NCI-H2196 treated with DMSO at 0.1 percent for 48 hours (cell line): ENCODE results near the gene BCR.
A peak's percentile ranks its signal among the peaks of the same experiment; 100 is the strongest.

Experiments
- DNase-seq: peaks from one replicate; lab custom pipeline; 2025; ENCODE audit not compliant: unreplicated experiment; lab: John Stamatoyannopoulos, UW

The BCR gene

DNA sequence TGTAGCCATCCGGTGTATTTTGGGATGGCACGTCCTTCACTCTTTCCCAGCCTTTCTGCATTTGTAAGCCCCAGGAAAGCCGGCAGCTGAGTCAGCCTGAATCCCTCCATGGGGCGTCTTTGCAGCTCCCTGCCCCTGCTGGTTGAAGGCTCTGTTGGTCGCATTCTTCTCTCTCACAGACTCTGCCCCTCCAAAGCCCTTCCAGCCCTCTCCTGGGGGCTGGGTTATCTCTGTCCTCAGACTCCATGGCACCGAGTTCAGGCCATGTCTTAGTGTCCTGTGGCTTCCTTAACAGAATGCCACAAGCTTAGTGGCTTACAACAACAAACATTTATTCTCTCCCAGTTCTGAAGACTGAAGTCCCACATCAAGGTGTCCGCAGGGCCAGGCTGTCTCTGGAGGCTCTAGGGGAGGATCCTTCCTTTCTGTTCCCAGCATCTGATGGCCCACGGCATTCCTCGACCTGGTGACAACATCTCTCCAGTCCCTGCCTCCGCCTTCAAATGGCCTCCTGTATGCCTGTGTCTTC, 62.2 kb downstream of the BCR start:
- DNase-seq: no peak

DNA sequence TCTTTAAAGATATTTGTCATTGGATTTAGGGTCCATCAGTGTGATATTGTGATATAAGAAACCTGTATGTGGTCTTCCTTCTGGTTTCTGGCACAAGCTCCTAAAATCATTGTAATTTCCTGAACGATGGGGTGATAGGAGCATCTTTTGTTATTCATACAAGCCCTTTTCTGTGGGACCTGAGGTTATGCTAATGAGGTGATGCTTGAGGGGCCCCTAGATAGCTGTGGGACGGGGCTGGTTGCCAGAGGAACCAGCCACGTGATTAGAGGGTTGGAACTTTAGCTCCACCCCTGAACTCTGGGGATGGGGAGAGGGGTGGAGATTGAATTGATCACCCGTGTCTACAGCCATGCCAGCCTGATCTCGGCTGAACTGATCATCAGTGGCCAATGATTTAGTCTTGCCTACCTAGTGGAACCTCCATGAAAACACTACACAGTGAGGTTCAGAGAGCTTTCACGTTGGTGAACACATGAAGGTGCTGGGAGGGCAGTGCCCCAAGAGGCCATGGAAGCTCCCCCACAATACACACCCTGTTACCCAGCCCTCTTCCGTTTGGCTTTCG, 62.8 kb downstream of the BCR start:
- DNase-seq: no peak

DNA sequence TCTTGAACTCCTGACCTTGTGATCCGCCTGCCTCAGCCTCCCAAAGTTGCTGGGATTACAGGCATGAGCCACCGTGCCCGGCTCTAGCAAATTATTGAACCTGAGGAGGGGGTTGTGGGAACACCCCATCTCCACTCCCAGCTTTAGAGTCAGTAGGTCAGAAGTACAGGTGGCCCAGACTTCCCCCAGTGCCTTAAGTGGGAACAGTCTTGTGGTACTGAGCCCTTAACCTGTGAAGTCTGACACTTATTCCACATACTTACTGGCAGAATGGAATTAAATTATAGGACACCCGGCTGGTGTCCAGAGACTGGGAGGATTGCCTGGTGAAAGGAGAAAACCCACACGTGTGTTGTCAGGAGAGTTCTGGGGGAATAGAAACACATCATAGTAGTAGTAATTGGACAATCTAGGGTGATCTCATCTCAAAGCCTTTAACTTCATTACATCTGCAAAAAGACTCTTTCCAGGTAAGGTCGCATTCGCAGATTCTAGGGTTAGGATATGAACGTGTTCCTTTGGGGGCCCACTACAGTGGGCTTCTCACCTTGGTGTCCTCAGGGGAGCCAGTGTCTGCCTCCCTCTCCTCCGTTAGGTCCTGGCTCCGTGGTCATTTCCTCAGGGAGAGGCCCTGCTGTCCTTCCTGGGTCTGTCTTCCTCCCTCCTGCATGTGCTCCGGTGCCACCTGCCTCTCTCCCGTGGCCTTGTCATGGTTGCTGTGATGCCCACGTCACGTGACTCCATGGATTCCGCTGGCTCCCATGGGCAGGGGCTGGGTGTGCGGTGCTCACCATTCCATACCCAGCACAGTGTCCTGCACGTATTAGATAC, 63.8 kb downstream of the BCR start:
- no peak for DNase-seq

DNA sequence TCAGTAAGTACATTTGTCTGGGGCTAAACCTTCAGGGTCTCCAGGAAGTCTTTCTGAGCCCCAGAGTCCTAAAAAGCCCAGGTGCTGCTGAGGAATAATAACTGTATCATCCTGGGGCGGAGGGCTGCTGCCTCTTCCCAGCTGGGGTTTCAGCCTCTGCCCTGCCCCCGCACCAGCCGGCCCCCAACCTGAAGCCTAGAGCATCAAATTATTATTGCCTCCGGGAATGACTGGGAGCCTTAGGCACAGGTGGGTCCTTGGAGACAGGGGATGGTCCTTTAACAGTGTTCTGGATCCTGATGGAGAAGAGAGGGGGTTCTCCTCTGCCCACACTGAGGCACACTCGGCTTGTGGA, 64.4 kb downstream of the BCR start:
- DNase-seq: no peak

DNA sequence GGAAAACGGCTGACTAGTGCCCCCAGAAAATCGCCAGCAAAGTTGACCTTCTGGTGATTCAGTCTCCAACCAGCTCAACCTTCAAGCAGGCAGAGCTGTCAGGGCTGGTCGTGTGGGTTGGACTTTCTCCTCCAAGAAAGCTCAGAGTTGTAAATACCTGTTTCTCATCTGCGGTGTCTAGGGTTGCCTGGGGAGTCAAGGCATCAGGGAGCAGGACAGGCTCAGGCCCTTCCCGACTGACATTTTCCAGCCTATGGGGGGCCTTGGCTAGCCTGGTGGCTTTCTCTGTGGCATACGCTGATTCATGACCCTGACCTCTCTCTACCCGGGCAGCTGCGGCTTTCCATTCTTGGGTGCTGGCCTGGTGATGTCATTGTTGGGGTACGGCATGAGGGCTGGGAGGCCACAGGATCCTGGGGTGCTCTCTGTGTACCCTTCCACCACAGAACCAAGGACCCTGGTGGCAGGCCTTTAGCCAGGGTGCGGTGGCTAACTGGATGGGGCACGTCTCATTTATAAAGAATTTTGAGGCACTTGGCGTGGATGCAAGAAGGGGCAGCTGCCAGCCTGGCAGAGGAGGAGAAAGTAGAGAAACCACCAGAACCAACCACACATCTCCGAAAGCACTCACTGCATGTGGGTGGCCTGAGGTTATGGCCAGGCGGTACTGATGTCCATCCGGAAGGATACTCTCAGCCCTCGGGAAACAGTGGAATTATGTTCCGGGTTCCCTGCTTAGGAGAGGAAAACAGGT, 64.9 kb downstream of the BCR start:
- DNase-seq: no peak

DNA sequence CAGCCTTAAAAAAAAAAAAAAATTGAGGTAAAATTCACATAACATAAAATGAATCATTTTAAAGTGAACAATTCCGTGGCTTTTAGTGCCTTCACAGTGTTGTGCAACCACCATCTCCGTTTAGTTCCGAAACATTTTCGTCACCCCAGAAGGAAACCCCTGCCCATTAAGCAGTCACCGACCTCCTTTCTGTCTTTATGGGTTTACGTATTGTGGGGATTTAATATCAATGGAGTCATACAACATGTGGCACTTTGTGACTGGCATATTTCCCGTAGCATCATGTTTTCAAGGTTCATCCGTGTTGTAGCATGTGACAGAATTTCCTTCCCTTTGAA, 65.5 kb downstream of the BCR start:
- no peak for DNase-seq

DNA sequence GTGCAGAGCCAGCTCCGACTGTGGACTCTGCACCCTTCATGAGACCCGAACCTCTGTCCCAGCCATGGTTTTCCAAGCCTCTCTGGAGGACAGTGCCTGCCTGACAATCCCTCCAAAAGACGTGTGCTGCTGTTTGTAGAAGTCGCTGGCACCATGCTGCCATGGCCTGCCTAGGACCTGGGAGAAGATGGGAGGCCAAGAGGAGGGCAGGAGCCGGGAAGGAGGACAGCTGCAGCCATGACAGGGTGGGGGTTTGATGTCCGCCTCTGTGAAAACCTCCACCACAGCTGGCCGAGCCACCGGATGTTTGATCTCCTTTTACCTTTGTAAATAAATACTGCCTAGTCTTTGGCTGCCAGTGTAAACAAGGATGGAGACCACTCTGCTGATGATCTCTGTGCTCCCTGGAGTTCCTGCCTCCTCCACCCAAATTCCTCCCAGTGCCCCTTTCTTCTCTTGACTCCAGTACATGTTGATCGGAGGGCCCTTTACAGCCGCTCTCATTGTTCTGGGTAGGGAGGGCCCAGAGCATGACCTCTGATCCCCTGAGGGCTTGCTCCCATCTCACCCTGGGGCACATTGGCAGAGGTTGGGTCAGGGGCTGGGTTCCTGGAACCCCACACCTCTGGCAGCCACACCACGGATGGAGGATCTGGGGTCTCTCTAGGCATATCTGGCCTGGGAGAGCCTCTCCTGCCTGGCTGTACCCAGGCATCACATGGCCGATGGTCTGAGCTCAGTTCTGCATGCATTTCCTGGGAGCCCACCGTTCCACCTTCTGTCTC, 66.9 kb downstream of the BCR start:
- peak; percentile 33 for DNase-seq

DNA sequence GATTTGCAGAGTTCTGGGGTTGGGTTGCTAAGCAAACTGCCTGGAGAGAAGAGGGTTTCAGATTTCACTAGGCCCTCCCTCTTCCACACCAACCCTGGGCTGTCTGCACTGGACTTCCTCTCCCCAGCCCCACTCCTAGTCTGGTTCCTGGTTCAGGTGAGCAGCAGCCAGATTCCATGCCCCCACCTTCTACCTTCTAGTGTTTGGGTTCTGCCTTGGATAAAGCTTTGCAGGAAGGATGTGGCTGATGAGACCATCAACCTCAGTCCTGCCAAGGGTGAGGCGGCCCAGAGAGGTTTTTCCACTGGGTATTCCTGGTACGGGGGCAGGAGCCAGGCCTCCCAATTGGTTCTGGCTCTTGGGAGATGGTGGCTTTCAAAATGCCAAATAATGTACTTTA, 68.3 kb downstream of the BCR start:
- peak; percentile 46 for DNase-seq

DNA sequence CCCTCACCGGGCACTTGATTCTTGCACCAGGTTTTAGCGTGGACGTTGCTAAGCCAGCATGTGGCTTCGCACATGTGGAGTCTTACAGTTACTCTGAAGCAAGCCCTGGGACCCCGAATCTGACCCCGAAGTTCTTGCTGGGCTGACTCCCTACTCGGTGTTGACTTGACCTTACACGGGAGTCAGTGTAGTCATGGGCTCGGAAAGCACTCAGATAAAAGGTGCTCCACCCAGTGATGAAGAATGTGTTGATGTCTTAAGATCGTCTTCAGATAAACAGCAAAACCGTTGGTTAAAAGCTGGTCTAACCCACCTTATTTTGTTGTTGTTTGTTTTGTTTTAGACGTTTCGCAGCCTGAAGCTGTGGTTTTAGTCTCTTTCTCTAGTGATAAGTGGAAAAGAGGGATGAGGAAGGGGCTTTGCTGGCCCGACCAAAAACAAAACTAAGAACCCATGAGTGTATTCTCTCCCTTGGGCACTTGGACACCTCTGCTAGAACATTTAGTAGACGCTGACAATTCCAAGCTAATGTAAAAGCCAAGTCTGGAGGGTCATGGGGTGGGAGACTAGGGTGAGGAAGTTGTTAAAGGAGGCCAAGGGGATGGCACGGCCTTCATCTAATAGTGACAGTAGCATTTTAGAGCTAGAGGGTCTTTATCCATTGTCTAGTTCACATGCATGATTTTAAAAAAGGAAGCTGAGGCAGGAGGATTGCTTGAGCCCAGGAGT, 69.9 kb downstream of the BCR start:
- no peak for DNase-seq

DNA sequence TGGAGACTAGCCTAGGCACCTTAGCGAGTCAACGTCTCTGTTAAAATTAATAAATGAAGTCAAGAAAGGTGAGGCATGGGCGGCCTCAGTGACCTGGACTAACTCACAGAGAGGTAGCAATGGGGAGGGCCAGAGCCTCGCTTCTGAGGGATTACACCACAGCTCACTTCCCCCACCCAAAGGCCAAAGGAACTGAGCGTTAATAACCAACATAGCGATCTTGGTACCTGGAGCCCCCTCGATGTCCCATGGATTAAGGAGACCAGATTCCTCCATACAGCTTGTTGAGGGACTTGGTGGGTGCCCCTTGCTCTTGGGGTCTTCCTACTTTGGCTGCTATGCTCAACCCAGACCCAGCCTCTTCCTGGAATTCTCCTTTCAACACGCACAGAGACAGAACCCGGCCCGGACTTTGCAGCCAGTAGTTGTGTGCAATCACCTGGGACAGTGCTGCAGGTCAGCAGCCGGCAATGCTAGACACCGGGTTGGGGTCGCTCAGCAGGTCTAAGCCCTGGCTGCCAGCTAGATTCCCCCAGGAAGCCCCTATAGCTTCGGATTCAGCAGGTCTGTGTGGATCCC, 70.6 kb downstream of the BCR start:
- no peak for DNase-seq

DNA sequence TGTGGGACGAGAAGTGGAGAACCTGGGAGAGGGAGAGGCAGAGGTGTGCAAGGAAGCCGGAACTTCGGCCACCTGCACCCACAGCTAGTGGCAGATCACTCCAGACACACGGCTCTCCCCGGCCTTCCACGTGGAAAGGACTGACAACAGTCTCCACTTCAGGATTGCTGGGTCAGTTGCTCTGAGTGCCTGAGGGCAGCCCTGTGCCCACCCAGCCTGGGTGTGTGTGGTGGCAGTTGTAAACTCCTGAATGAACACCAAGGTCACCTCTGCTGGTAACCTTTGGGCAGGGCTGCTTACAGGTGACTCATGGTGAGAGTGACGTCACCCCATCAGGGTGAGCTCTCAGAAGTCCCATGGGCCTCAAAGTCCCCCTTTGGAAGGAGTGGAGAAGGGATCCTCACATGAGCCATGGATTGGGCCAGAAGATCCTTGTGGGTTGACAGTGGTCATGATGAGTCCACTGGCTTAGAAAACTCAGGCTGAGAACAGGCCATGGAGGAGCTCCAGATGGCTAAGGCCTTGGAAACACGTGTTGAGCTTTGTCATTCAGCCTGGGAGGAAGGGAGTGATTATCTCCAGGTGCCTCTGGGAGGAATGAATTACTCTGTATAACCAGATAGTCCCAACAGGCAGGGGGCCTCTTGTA, 71.3 kb downstream of the BCR start:
- DNase-seq: no peak

DNA sequence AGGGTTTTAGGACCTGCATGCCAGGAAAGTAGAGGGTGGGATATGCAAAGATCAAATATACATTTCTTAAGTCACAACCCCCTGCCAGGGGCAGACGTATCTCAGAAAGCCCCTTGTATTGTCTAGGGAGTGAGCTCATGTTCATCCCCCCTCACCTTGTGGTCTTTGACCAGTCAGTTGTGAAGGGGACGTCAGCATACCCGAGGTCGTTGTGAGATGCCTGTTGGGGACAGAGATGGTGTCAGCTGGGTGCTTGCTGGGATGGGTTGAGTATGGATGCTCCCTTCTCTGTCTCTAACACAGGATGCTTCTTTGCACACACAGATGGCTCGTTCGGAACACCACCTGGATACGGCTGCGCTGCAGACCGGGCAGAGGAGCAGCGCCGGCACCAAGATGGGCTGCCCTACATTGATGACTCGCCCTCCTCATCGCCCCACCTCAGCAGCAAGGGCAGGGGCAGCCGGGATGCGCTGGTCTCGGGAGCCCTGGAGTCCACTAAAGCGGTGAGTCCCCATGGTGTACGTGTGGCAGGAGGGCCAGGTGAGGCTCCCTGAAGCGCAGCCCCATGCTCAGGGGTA, 73.3 kb downstream of the BCR start:
- no peak for DNase-seq

DNA sequence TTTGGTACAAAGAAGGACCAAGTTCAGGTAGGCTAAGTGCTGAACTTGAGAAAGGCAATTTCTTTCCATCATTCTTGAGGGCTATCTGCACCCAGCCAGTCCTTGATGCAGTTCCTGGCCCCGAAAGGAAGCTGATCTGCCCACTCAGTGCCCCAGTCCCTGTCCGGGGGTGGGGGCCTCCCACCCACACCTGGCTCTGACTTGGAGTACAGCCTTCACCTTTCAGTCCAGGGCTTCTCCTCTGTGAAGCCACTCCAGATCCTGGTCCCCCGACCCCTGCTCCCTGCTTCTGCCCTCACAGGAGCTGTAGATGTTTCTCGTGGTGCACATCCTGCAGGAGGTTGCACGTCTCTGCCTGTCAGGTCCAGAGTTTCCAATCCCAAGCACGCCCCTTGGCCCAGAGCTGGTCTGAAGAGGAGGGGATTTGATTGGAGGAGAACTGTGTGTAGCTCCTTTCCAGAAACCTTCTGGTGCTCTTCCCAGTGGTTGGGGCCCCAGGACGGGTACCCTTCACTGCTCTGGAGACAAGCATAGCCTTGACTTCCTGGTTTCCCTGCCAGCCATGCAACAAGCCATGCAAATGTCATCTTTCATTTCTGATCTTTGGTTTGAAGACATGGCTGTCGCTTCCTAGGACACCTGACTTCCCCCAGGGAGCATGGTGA, 75.3 kb downstream of the BCR start:
- no peak for DNase-seq

DNA sequence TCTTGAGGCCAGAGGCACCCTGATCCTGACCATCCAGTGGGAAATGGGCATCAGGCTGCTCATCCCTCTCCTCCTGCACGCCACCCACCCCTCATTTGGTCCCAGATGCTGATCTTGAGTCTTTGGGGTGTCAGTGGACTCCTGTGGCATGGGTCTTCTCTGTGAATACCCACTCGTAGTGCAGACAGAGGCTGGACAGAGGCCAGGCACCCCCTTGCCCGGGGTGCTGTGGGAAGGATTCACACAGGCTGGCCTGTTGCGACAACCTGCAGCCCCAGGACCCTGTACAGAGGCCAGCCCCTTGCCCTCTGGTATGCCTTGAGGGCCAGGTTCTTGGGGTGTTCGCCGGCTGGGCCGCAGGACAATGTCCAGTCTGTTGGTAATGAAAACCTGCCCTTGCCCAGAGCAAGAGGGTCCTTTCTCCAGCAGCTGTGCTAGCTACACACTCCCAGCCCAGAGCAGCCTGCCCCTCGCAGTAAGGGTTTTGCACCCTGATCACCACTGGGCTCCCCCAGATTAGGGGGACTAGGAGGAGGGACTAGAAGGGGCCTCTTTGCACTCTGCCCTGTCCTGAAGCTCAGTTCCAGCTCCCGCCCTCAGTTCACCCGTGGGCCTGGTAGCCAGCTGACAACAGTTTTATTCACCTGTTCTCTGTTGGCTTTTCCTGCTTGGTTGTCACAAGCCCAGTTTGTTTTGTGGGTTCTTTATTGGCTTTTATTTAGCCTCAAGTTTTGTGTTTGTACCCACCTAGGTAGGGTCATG, 76.0 kb downstream of the BCR start:
- no peak for DNase-seq

DNA sequence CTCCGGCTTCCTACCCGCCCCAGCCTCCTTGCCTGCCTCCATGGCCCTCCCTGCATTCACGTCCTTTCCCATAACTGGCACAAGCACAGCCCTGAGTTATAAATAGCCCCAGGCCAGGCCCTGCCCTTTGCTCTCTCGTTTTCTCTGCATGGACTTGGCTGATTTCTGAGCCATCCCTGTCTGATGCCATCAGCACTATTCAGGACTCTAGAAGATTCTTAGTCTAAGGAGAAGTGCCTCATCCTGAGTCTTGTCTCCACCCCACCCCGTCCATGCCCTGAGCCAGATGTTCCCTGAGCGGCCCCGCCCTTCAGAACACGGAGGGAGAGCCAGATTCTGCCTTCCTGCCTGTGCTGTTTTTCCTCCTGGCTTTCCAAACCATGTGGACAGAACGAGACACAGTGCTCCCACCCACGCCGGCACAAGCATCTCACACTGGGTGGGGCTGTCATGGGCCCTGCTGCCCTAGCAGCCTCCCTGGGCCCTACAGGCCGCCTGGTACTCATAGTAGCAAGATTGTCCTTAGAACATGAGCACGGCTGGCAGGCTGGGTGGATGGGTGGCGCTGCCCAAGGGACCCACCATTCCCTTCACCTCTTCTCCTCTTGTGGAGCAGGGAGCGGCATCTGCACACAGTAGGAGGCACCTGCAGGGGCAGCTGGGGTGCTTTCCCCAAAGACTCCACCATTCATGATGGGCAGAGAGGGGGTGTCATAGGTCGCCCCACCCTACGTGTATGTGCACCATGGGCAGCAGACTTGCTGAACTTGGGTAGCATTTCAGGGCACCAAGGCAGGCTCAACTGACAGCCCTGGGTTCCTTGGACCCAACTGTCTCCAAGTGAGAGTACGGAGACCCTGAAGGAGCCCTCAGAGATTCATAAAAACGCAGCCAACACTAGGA, 76.9 kb downstream of the BCR start:
- DNase-seq: no peak

DNA sequence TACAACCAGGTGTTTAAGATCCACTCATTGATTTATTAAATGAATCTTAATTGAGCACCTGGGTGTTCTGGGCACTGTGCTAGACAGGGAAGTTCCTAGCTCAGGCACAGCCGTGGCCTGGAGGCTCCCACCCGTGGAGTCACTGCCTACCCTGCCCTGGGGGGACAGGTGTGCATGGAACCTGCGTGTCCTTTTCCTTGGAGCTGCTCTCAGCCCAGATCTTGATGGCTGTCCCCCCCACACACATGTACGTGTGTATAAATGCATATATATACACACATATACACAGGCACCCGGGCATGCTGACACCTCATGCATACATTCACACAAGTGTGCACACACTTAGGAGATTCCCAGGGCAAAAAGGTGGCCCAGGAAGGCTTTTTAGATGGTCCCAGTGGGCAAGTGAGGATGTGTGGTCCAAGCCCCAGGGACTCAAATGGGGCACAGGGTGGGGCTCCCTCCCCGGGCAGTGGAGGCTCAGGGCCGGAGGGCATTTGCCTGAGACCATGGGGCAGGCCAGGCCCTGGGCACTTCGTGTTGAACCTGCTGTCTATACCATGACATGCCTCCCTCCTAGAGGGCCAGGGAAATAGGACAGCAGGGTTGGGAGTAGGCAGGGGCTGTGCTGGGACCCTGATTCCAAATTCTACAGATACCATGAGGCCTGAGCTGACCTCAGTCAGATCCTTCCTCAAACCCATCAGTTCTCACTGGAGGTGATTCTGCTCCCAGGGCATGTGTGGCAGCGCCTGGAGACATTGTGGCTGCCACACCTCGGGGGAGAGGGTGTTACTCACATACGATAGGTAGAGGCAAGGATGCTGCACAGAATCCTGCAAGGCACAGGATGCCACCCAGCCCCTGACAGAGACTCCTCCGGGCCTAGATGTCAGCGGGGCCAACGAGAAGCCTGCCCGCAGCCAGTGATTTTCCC, 77.8 kb downstream of the BCR start:
- DNase-seq: no peak
